Measurements from ENCODE around the gene SDF4.

DNA sequence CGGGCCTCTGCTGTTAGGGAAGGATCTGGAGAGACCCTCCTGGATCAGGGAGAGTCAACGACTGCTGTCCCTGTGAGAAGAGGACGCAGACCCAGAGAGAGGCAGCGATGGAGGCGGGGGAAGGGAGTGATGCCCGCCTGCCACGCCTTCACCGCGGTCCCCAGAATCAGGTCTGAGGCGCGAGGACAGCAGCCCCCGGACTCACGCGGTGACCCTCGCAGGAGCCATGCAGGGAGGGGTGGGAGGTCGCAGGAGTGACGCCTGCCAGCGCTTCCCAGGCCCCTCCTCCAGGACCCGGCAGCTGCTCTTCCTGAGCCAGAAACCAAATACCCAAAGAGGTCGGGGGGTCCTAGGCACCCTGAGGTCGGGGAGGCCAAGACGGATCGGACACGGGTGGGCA lies 11.6 kb downstream of the SDF4 start:
- TF ChIP-seq POLR2A (IDR thresholded peaks at IDR 0.05), result no peak
- TF ChIP-seq, protein P1, sequence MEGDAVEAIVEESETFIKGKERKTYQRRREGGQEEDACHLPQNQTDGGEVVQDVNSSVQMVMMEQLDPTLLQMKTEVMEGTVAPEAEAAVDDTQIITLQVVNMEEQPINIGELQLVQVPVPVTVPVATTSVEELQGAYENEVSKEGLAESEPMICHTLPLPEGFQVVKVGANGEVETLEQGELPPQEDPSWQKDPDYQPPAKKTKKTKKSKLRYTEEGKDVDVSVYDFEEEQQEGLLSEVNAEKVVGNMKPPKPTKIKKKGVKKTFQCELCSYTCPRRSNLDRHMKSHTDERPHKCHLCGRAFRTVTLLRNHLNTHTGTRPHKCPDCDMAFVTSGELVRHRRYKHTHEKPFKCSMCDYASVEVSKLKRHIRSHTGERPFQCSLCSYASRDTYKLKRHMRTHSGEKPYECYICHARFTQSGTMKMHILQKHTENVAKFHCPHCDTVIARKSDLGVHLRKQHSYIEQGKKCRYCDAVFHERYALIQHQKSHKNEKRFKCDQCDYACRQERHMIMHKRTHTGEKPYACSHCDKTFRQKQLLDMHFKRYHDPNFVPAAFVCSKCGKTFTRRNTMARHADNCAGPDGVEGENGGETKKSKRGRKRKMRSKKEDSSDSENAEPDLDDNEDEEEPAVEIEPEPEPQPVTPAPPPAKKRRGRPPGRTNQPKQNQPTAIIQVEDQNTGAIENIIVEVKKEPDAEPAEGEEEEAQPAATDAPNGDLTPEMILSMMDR (IDR thresholded peaks at IDR 0.05 in 8 of 11, conservative IDR thresholded peaks at IDR 0.05 in 3 of 11), result no peak
- no peak for TF ChIP-seq POLR2AphosphoS5 (IDR thresholded peaks at IDR 0.05)
